DMS 273 (cell line): ENCODE results near the gene WDR90.

Experiments
- DNase-seq: peaks from one replicate; lab custom pipeline; 2025; ENCODE audit not compliant: unreplicated experiment; lab: John Stamatoyannopoulos, UW

Gene WDR90

GRCh38 chr16:658679-659571, 9.8 kb downstream of the WDR90 start:
- DNase-seq = no peak

- DNase-seq = no peak
Observed at GRCh38 chr16:659618-660017, 10.5 kb downstream of the WDR90 start.

- DNase-seq = no peak
Observed at GRCh38 chr16:660132-660458, 10.9 kb downstream of the WDR90 start.

- DNase-seq = peak; percentile 43
Observed at GRCh38 chr16:660459-661183, 11.5 kb downstream of the WDR90 start.

- no peak for DNase-seq
Observed at GRCh38 chr16:661184-661821, 12.1 kb downstream of the WDR90 start.

- DNase-seq = no peak
Observed at GRCh38 chr16:662095-662494, 12.9 kb downstream of the WDR90 start.

GRCh38 chr16:662597-662996, 13.4 kb downstream of the WDR90 start:
- no peak for DNase-seq

- no peak for DNase-seq
Observed at GRCh38 chr16:666572-666971, 17.4 kb downstream of the WDR90 start.

GRCh38 chr16:667113-667779, 18.1 kb downstream of the WDR90 start:
- DNase-seq = no peak

GRCh38 chr16:667780-668518, 18.8 kb downstream of the WDR90 start, which contains the start of gene RHOT2:
TSS of gene RHOT2 (plus strand) at chr16:668132. CDS start at chr16:668200, 68 bp downstream.
- peak; percentile 98 for DNase-seq

GRCh38 chr16:668519-669171, 19.5 kb downstream of the WDR90 start:
- DNase-seq = peak; percentile 67

- DNase-seq = no peak
Observed at GRCh38 chr16:669666-670065, 20.5 kb downstream of the WDR90 start.

GRCh38 chr16:670485-671352, 21.6 kb downstream of the WDR90 start:
- no peak for DNase-seq

GRCh38 chr16:671353-672131, 22.4 kb downstream of the WDR90 start:
- DNase-seq = peak; percentile 42

- no peak for DNase-seq
Observed at GRCh38 chr16:672371-672770, 23.2 kb downstream of the WDR90 start.

- no peak for DNase-seq
Observed at GRCh38 chr16:672851-673250, 23.7 kb downstream of the WDR90 start.

GRCh38 chr16:673399-673991, 24.3 kb downstream of the WDR90 start:
- no peak for DNase-seq
